ENCODE results near the gene REXO4.

- no peak for TF ChIP-seq POLR2A (IDR thresholded peaks at IDR 0.05)
- TF ChIP-seq, protein P1, sequence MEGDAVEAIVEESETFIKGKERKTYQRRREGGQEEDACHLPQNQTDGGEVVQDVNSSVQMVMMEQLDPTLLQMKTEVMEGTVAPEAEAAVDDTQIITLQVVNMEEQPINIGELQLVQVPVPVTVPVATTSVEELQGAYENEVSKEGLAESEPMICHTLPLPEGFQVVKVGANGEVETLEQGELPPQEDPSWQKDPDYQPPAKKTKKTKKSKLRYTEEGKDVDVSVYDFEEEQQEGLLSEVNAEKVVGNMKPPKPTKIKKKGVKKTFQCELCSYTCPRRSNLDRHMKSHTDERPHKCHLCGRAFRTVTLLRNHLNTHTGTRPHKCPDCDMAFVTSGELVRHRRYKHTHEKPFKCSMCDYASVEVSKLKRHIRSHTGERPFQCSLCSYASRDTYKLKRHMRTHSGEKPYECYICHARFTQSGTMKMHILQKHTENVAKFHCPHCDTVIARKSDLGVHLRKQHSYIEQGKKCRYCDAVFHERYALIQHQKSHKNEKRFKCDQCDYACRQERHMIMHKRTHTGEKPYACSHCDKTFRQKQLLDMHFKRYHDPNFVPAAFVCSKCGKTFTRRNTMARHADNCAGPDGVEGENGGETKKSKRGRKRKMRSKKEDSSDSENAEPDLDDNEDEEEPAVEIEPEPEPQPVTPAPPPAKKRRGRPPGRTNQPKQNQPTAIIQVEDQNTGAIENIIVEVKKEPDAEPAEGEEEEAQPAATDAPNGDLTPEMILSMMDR (IDR thresholded peaks at IDR 0.05): no peak
These were observed 36.5 kb upstream of the REXO4 start for GRCh38 chr9:133454325-133454724.
